Measurements from ENCODE around the gene ELMO1. TPM values are rescaled to one million over a fixed set of nuclear protein-coding genes. Genes with fewer than 3 reads are reported as not detected.

The ELMO1 gene
- polyA plus RNA-seq, 1 donor (not counting 4 experiments of a cell fraction or from before 2014, with no cell fraction given): not detected

DNA sequence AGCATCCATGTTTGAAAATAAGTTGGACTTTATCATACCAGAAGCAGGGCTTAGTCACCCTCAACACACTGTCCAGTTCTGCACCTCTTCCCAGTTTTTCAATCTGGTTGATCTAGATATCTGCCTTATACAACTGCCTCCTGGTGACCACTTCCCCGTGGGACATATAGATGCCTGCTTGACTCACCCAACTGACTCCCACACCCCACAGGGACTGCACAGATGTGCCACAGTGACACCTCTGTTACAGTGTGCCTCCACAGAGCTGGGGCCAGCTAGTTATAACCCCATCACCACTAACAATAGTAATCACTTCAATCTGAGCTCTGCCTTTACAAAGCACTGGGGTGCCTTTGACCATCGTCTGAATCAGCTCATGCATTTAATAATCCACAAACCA lies 641.8 kb downstream of the ELMO1 start:
- TF ChIP-seq, protein P1, sequence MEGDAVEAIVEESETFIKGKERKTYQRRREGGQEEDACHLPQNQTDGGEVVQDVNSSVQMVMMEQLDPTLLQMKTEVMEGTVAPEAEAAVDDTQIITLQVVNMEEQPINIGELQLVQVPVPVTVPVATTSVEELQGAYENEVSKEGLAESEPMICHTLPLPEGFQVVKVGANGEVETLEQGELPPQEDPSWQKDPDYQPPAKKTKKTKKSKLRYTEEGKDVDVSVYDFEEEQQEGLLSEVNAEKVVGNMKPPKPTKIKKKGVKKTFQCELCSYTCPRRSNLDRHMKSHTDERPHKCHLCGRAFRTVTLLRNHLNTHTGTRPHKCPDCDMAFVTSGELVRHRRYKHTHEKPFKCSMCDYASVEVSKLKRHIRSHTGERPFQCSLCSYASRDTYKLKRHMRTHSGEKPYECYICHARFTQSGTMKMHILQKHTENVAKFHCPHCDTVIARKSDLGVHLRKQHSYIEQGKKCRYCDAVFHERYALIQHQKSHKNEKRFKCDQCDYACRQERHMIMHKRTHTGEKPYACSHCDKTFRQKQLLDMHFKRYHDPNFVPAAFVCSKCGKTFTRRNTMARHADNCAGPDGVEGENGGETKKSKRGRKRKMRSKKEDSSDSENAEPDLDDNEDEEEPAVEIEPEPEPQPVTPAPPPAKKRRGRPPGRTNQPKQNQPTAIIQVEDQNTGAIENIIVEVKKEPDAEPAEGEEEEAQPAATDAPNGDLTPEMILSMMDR (optimal IDR thresholded peaks at IDR 0.05 in 1 of 3, IDR thresholded peaks at IDR 0.05 in 1 of 3, conservative IDR thresholded peaks at IDR 0.05 in 1 of 3; ENCODE audit: extremely low read depth in 1 of 3, insufficient read depth in 2 of 3, low read length in 3 of 3): no peak
- TF ChIP-seq EZH2 (IDR thresholded peaks at IDR 0.05; ENCODE audit: low read length): no peak
- Histone ChIP-seq H3K36me3 (ENCODE audit: control insufficient read depth in 2 of 2, extremely low read depth in 1 of 2, insufficient read depth in 2 of 2, low read length in 2 of 2) (no peaks in the 10 kb centered on the region), H3K9ac (ENCODE audit: control insufficient read depth, extremely low read depth, insufficient read depth, low read length) (no peak overlapping the region), H3K4me2 (ENCODE audit: control insufficient read depth, extremely low read depth, insufficient read depth, low read depth, low read length) (no peak overlapping the region), H3K27ac (ENCODE audit: control insufficient read depth, insufficient read depth, low read length) (no peak overlapping the region), H2AFZ (ENCODE audit: control insufficient read depth, low read length) (no peak overlapping the region), H3K79me2 (ENCODE audit: control insufficient read depth, insufficient read depth, low read length) (no peaks in the 10 kb centered on the region), H3K9me1 (ENCODE audit: control insufficient read depth, extremely low read depth, insufficient read depth, low read length) (no peaks in the 10 kb centered on the region), H3K4me1 (ENCODE audit: control insufficient read depth, extremely low read depth, insufficient read depth, low read length) (peaks cover 3% of the 10 kb centered on the region), H3K27me3 (ENCODE audit: control insufficient read depth, extremely low read depth, insufficient read depth, low read length) (no peaks in the 10 kb centered on the region), H3K9me3 (ENCODE audit: control insufficient read depth, low read depth, low read length) (no peaks in the 10 kb centered on the region), H4K20me1 (ENCODE audit: control insufficient read depth, extremely low read depth, insufficient read depth, low read length) (no peaks in the 10 kb centered on the region), H3K4me3 (ENCODE audit: control insufficient read depth in 2 of 3, extremely low read depth in 1 of 3, insufficient read depth in 2 of 3, low read depth in 1 of 3, low read length in 3 of 3) (no peak overlapping the region)
- FAIRE-seq (no peak), DNase-seq (ENCODE audit: low read depth, low spot score) (no peak)
- dilution Hi-C loops (cut with MboI; ENCODE audit: extremely low pct_ligation_motif_present, low sequenced_read_pairs): no loop called here

Small RNA genes lying within 50 kb of the gene (small RNA-seq; reads per million reads assigned to genes)
- gene MIR1200 (ENCODE audit: insufficient read length in 3 of 3, low read depth in 3 of 3, low replicate concordance in 1 of 3): 0 reads per million in 3 experiments
- gene RF00019 (ENCODE audit: insufficient read length in 3 of 3, low read depth in 3 of 3, low replicate concordance in 1 of 3): 0 reads per million in 3 experiments
- gene RF00432 (ENCODE audit: insufficient read length in 3 of 3, low read depth in 3 of 3, low replicate concordance in 1 of 3): 0 reads per million in 3 experiments
- gene RNU6-565P (ENCODE audit: insufficient read length in 3 of 3, low read depth in 3 of 3, low replicate concordance in 1 of 3): 0 reads per million in 3 experiments

Other genes starting within 250 kb of the ELMO1 start
- gene GPR141, start 234.9 kb upstream of the ELMO1 start, polyA plus RNA-seq: not detected in 3 replicates

Data from keratinocyte (primary cell).